ENCODE measurements around the gene CLASP1.
"Not testable (repeated sequence)": the region's sequence is repeated elsewhere in the genome, so short reads cannot be mapped to it uniquely, and the experiment has no call there.

Gene CLASP1

GRCh38 chr2:121340926-121341325 lies 308.3 kb downstream of the CLASP1 start:
- DNase-seq: no peak

GRCh38 chr2:121338281-121338680 lies 311.0 kb downstream of the CLASP1 start:
- no peak for DNase-seq

- DNase-seq: no peak
Observed at GRCh38 chr2:121336528-121337294, 312.6 kb downstream of the CLASP1 start.

- DNase-seq: no peak
Observed at GRCh38 chr2:121335294-121336290, 313.7 kb downstream of the CLASP1 start.

- no peak for DNase-seq
Observed at GRCh38 chr2:121334581-121335293, 314.5 kb downstream of the CLASP1 start.

GRCh38 chr2:121333834-121334558 lies 315.3 kb downstream of the CLASP1 start:
- no peak for DNase-seq

- no peak for DNase-seq
Observed at GRCh38 chr2:121333231-121333630, 316.0 kb downstream of the CLASP1 start.

- not testable (repeated sequence) for DNase-seq
Observed at GRCh38 chr2:121331324-121331723, 317.9 kb downstream of the CLASP1 start.

GRCh38 chr2:121330921-121331320 lies 318.3 kb downstream of the CLASP1 start:
- DNase-seq: no peak

GRCh38 chr2:121329786-121330185 lies 319.5 kb downstream of the CLASP1 start:
- no peak for DNase-seq

GRCh38 chr2:121326628-121327027 lies 322.6 kb downstream of the CLASP1 start:
- DNase-seq: no peak

- no peak for DNase-seq
Observed at GRCh38 chr2:121324601-121325000, 324.7 kb downstream of the CLASP1 start.

GRCh38 chr2:121321476-121321875 lies 327.8 kb downstream of the CLASP1 start:
- DNase-seq: no peak

GRCh38 chr2:121319941-121320340 lies 329.3 kb downstream of the CLASP1 start:
- no peak for DNase-seq

GRCh38 chr2:121316986-121317385 lies 332.3 kb downstream of the CLASP1 start:
- no peak for DNase-seq

GRCh38 chr2:121313701-121314100 lies 335.6 kb downstream of the CLASP1 start:
- DNase-seq: not testable (repeated sequence)

GRCh38 chr2:121309801-121310200 lies 339.5 kb downstream of the CLASP1 start:
- DNase-seq: no peak

- no peak for DNase-seq
Observed at GRCh38 chr2:121309323-121309722, 339.9 kb downstream of the CLASP1 start.

GRCh38 chr2:121307048-121307447 lies 342.2 kb downstream of the CLASP1 start:
- DNase-seq: no peak

GRCh38 chr2:121304941-121305340 lies 344.3 kb downstream of the CLASP1 start:
- no peak for DNase-seq

- no peak for DNase-seq
Observed at GRCh38 chr2:121303531-121304263, 345.6 kb downstream of the CLASP1 start.

GRCh38 chr2:121301190-121301589 lies 348.1 kb downstream of the CLASP1 start:
- not testable (repeated sequence) for DNase-seq
